Loucy (cell line): ENCODE measurements around the gene MAP3K21.

Experiments
- H2AFZ ChIP-seq: fragments of 200-600 bp; sonication (generic); 2 replicates; pipeline ENCODE4 v1.6.0; 2016; ENCODE audit warnings: antibody characterized with exemption, mild to moderate bottlenecking, low read length, moderate library complexity
- H3F3A ChIP-seq: fragments of 200-600 bp; 2 replicates; pipeline ENCODE4 v1.6.0; 2016; ENCODE audit warnings: antibody characterized with exemption, low read depth, mild to moderate bottlenecking
- H3K27me3 ChIP-seq: fragments of 200-600 bp; sonication (generic); 2 replicates; pipeline ENCODE4 v1.6.1; 2014; ENCODE audit warnings: low read length, mild to moderate bottlenecking; ENCODE audit not compliant: insufficient read depth, poor library complexity, severe bottlenecking
- H3K36me3 ChIP-seq: fragments of 200-600 bp; sonication (generic); 2 replicates; pipeline ENCODE4 v1.6.1; 2016; ENCODE audit warnings: low read length; ENCODE audit not compliant: insufficient read depth
- H3K4me1 ChIP-seq: fragments of 200-600 bp; sonication (generic); 2 replicates; pipeline ENCODE4 v1.5.1; 2014; ENCODE audit warnings: low read length, mild to moderate bottlenecking; ENCODE audit not compliant: insufficient read depth, poor library complexity, severe bottlenecking
- H3K4me2 ChIP-seq: fragments of 200-600 bp; sonication (generic); 2 replicates; pipeline ENCODE4 v1.6.0; 2014; ENCODE audit warnings: antibody characterized with exemption, low read length, low read depth, mild to moderate bottlenecking; ENCODE audit not compliant: poor library complexity, severe bottlenecking
- H3K4me3 ChIP-seq: fragments of 200-600 bp; sonication (generic); 2 replicates; pipeline ENCODE4 v1.5.1; 2014; ENCODE audit warnings: low read length, mild to moderate bottlenecking, mixed read lengths; ENCODE audit not compliant: poor library complexity, severe bottlenecking
- H3K79me2 ChIP-seq: fragments of 200-600 bp; sonication (generic); 2 replicates; pipeline ENCODE4 v1.6.1; 2014; ENCODE audit warnings: low read length; ENCODE audit not compliant: insufficient read depth
- H3K9ac ChIP-seq: fragments of 200-600 bp; sonication (generic); 2 replicates; pipeline ENCODE4 v1.6.0; 2014; ENCODE audit warnings: mild to moderate bottlenecking, low read depth, low read length, moderate library complexity; ENCODE audit not compliant: poor library complexity, severe bottlenecking
- H3K9me2 ChIP-seq: fragments of 200-600 bp; sonication (generic); replicated peaks from 2 replicates; pipeline ENCODE4 v1.6.1; 2016; ENCODE audit warnings: low read depth, low read length, mixed read lengths
- H3K9me3 ChIP-seq: fragments of 200-600 bp; sonication (generic); 2 replicates; pipeline ENCODE4 v1.6.1; 2014; ENCODE audit warnings: mild to moderate bottlenecking, antibody characterized with exemption, low read length, low read depth; ENCODE audit not compliant: insufficient read depth
- H4K20me1 ChIP-seq: fragments of 200-600 bp; sonication (generic); 2 replicates; pipeline ENCODE4 v1.6.0; 2014; ENCODE audit warnings: antibody characterized with exemption, low read length, mild to moderate bottlenecking; ENCODE audit not compliant: insufficient read depth, poor library complexity, severe bottlenecking
- EZH2phosphoT487 ChIP-seq: fragments of 200-600 bp; IDR thresholded peaks from 2 replicates; pipeline ENCODE4 v1.6.1; 2018; ENCODE audit warnings: antibody characterized with exemption, mild to moderate bottlenecking, moderate library complexity, borderline replicate concordance
- TF ChIP-seq, protein P1 (sequence below): fragments of 200-600 bp; sonication (generic); conservative IDR thresholded peaks from 2 replicates; pipeline ENCODE4 v1.5.1; 2014; ENCODE audit warnings: mild to moderate bottlenecking, antibody characterized with exemption, low read length

MAP3K21 gene

GRCh38 chr1:233393926-233394680, 66.6 kb downstream of the MAP3K21 start:
- no peaks in the 10 kb centered on the region for H3K27me3 ChIP-seq
- no peak overlapping the region for H3K9ac ChIP-seq
- H3F3A ChIP-seq, result no peaks in the 10 kb centered on the region
- no peaks in the 10 kb centered on the region for H4K20me1 ChIP-seq
- H3K79me2 ChIP-seq, result no peaks in the 10 kb centered on the region
- no peak overlapping the region for H3K4me3 ChIP-seq
- H3K36me3 ChIP-seq, result no peaks in the 10 kb centered on the region
- TF ChIP-seq, protein P1, sequence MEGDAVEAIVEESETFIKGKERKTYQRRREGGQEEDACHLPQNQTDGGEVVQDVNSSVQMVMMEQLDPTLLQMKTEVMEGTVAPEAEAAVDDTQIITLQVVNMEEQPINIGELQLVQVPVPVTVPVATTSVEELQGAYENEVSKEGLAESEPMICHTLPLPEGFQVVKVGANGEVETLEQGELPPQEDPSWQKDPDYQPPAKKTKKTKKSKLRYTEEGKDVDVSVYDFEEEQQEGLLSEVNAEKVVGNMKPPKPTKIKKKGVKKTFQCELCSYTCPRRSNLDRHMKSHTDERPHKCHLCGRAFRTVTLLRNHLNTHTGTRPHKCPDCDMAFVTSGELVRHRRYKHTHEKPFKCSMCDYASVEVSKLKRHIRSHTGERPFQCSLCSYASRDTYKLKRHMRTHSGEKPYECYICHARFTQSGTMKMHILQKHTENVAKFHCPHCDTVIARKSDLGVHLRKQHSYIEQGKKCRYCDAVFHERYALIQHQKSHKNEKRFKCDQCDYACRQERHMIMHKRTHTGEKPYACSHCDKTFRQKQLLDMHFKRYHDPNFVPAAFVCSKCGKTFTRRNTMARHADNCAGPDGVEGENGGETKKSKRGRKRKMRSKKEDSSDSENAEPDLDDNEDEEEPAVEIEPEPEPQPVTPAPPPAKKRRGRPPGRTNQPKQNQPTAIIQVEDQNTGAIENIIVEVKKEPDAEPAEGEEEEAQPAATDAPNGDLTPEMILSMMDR, result no peak
- no peak for TF ChIP-seq EZH2phosphoT487
- H3K9me2 ChIP-seq, result no peaks in the 10 kb centered on the region
- no peaks in the 10 kb centered on the region for H3K4me1 ChIP-seq
- no peaks in the 10 kb centered on the region for H3K9me3 ChIP-seq
- H3K4me2 ChIP-seq, result no peak overlapping the region
- H2AFZ ChIP-seq, result no peak overlapping the region

- H2AFZ ChIP-seq, result peak overlapping the region; percentile 47
- TF ChIP-seq, protein P1, result peak; percentile 98
- no peak for TF ChIP-seq EZH2phosphoT487
- no peaks in the 10 kb centered on the region for H3K27me3 ChIP-seq
- peak overlapping the region; percentile 38 for H3K4me2 ChIP-seq
- H4K20me1 ChIP-seq, result no peaks in the 10 kb centered on the region
- no peaks in the 10 kb centered on the region for H3K4me1 ChIP-seq
- no peaks in the 10 kb centered on the region for H3K36me3 ChIP-seq
- H3K9me2 ChIP-seq, result no peaks in the 10 kb centered on the region
- H3K9ac ChIP-seq, result no peak overlapping the region
- no peaks in the 10 kb centered on the region for H3F3A ChIP-seq
- no peaks in the 10 kb centered on the region for H3K9me3 ChIP-seq
- H3K79me2 ChIP-seq, result no peaks in the 10 kb centered on the region
- H3K4me3 ChIP-seq, result no peak overlapping the region
Observed at GRCh38 chr1:233394860-233395717, 67.6 kb downstream of the MAP3K21 start.

DNA sequence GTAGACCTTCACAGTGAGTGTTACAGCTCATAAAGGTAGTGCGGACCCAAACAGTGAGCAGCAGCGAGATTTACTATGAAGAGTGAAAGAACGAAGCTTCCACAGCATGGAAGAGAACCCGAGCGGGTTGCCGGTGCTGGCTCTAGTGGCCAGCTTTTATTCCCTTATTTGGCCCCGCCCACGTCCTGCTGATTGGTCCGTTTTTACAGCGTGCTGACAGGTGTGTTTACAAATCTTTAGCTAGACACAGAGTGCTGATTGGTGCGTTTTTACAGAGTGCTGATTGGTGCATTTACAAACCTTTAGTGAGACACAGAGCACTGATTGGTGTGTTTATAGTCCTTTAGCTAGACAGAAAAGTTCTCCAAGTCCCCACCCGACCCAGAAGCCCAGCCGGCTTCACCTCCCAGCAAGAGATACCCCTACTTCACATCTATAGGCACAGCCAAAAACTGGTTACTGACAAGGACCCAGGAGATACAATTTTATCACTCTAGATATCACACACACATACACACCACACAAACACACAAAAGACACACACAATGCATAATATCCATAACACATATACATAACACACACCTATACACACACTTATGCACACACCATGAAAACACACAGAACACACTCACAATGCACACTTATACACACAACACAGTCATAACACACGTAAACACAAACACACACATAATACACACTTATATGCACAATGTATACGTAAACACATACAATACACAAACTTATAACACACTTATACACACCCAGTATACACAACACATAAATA, 68.5 kb downstream of the MAP3K21 start:
- Histone ChIP-seq H3K4me2 (no peak overlapping the region), H3K4me1 (no peaks in the 10 kb centered on the region), H3K27me3 (no peaks in the 10 kb centered on the region), H3K9me2 (no peaks in the 10 kb centered on the region), H3F3A (no peaks in the 10 kb centered on the region), H3K36me3 (no peaks in the 10 kb centered on the region), H4K20me1 (no peaks in the 10 kb centered on the region), H3K9me3 (no peaks in the 10 kb centered on the region), H3K4me3 (no peak overlapping the region), H3K79me2 (no peaks in the 10 kb centered on the region), H2AFZ (peak overlapping the region; percentile 47; the same call in 1 of the 2 replicates), H3K9ac (no peak overlapping the region)
- TF ChIP-seq EZH2phosphoT487, result no peak
- TF ChIP-seq, protein P1, result no peak
